Hepatocyte (in vitro differentiated cells): ENCODE measurements around the gene MAPK6. TPM values are rescaled to one million over a fixed set of nuclear protein-coding genes. Genes with fewer than 3 reads are reported as not detected.

Experiments used
- DNase-seq: peaks from one replicate; pipeline ENCODE4 v3.0.0-alpha.2; 2016; ENCODE audit warnings: low spot score
- H2AFZ ChIP-seq: fragments of 200-600 bp; sonication (generic); 2 replicates; pipeline ENCODE4 v1.6.0; 2016; ENCODE audit warnings: antibody characterized with exemption, mild to moderate bottlenecking
- H3K27ac ChIP-seq: fragments of 200-600 bp; sonication (generic); 2 replicates; pipeline ENCODE4 v1.5.1; 2016; ENCODE audit warnings: mild to moderate bottlenecking
- H3K27me3 ChIP-seq: fragments of 200-600 bp; sonication (generic); 2 replicates; pipeline ENCODE4 v1.6.1; 2016
- H3K36me3 ChIP-seq: fragments of 200-600 bp; sonication (generic); replicated peaks from 2 replicates; pipeline ENCODE4 v1.5.1; 2016; ENCODE audit warnings: low read depth; ENCODE audit not compliant: insufficient read depth
- H3K4me1 ChIP-seq: fragments of 200-600 bp; sonication (generic); 2 replicates; pipeline ENCODE4 v1.5.1; 2016; ENCODE audit warnings: mild to moderate bottlenecking, moderate library complexity; ENCODE audit not compliant: insufficient read depth
- H3K4me2 ChIP-seq: fragments of 200-600 bp; sonication (generic); 2 replicates; pipeline ENCODE4 v1.6.0; 2016
- H3K4me3 ChIP-seq: fragments of 200-600 bp; sonication (generic); 2 replicates; pipeline ENCODE4 v1.5.1; 2016; ENCODE audit warnings: mild to moderate bottlenecking
- H3K79me2 ChIP-seq: fragments of 200-600 bp; sonication (generic); 2 replicates; pipeline ENCODE4 v1.6.0; 2017; ENCODE audit warnings: mild to moderate bottlenecking
- H3K9me2 ChIP-seq: fragments of 200-600 bp; sonication (generic); replicated peaks from 2 replicates; pipeline ENCODE4 v1.6.0; 2017; ENCODE audit warnings: mild to moderate bottlenecking; ENCODE audit not compliant: insufficient read depth
- H3K9me3 ChIP-seq: fragments of 200-600 bp; sonication (generic); 2 replicates; pipeline ENCODE4 v1.5.1; 2016; ENCODE audit warnings: low read depth, mild to moderate bottlenecking
- H4K20me1 ChIP-seq: fragments of 200-600 bp; sonication (generic); 2 replicates; pipeline ENCODE4 v1.6.0; 2016; ENCODE audit warnings: mild to moderate bottlenecking; ENCODE audit not compliant: insufficient read depth, poor library complexity, severe bottlenecking
- EZH2 ChIP-seq: fragments of 200-600 bp; sonication (generic); IDR thresholded peaks from 2 replicates; pipeline ENCODE4 v1.6.1; 2016; ENCODE audit warnings: antibody characterized with exemption, mild to moderate bottlenecking, borderline replicate concordance
- EZH2phosphoT487 ChIP-seq: fragments of 200-600 bp; sonication (generic); IDR thresholded peaks from one replicate; pipeline ENCODE4 v1.6.1; 2018; ENCODE audit warnings: antibody characterized with exemption, mild to moderate bottlenecking, low read depth, moderate library complexity; ENCODE audit not compliant: unreplicated experiment, severe bottlenecking
- WGBS: methylation state at CpG from one replicate; pipeline ENCODE4 v1.1.6; 2016; ENCODE audit warnings: low lambda C conversion rate; ENCODE audit errors: missing lambda C conversion rate; 5-methylcytosine and 5-hydroxymethylcytosine counted together
- polyA plus RNA-seq: library from polyadenylated mRNA; unstranded; fragments of >200 nt; fragmentation: Nextera tagmentation; extraction: Ambion mirVana; gene quantifications from 2 replicates; pipeline ENCODE4 v1.2.1, GENCODE V29; 2016
- total RNA-seq: library from RNA; depleted of rRNA; stranded (reverse); fragments of >200 nt; gene quantifications from 2 replicates; pipeline ENCODE4 v1.2.3, GENCODE V29; 2014
- TF ChIP-seq, protein P1 (sequence below): fragments of 200-600 bp; sonication (generic); IDR thresholded peaks from 2 replicates; pipeline ENCODE4 v1.5.1; 2016; ENCODE audit warnings: antibody characterized with exemption, mild to moderate bottlenecking; ENCODE audit not compliant: poor library complexity

MAPK6 gene
- total and polyA plus RNA-seq, 2 experiments from 2014 or later = 37.8 to 123 TPM

- peak; percentile 86 for DNase-seq
- Histone ChIP-seq H3K4me2 (peak overlapping the region; percentile 74), H3K36me3 (no peaks in the 10 kb centered on the region), H3K9me2 (no peaks in the 10 kb centered on the region), H3K79me2 (peaks cover 61% of the 10 kb centered on the region), H3K27ac (peak overlapping the region; percentile 99), H4K20me1 (peaks cover 35% of the 10 kb centered on the region), H3K27me3 (no peaks in the 10 kb centered on the region), H3K9me3 (no peaks in the 10 kb centered on the region), H3K4me1 (peaks cover 7% of the 10 kb centered on the region), H2AFZ (no peak overlapping the region), H3K4me3 (peak overlapping the region; percentile 82)
- TF ChIP-seq, protein P1, sequence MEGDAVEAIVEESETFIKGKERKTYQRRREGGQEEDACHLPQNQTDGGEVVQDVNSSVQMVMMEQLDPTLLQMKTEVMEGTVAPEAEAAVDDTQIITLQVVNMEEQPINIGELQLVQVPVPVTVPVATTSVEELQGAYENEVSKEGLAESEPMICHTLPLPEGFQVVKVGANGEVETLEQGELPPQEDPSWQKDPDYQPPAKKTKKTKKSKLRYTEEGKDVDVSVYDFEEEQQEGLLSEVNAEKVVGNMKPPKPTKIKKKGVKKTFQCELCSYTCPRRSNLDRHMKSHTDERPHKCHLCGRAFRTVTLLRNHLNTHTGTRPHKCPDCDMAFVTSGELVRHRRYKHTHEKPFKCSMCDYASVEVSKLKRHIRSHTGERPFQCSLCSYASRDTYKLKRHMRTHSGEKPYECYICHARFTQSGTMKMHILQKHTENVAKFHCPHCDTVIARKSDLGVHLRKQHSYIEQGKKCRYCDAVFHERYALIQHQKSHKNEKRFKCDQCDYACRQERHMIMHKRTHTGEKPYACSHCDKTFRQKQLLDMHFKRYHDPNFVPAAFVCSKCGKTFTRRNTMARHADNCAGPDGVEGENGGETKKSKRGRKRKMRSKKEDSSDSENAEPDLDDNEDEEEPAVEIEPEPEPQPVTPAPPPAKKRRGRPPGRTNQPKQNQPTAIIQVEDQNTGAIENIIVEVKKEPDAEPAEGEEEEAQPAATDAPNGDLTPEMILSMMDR = no peak
- TF ChIP-seq EZH2phosphoT487 = no peak
- no peak for TF ChIP-seq EZH2
- 0% methylated on average over 4 of the region's 4 CpGs for WGBS
Measured at GRCh38 chr15:52021128-52021671, 2.2 kb downstream of the MAPK6 start.

DNA sequence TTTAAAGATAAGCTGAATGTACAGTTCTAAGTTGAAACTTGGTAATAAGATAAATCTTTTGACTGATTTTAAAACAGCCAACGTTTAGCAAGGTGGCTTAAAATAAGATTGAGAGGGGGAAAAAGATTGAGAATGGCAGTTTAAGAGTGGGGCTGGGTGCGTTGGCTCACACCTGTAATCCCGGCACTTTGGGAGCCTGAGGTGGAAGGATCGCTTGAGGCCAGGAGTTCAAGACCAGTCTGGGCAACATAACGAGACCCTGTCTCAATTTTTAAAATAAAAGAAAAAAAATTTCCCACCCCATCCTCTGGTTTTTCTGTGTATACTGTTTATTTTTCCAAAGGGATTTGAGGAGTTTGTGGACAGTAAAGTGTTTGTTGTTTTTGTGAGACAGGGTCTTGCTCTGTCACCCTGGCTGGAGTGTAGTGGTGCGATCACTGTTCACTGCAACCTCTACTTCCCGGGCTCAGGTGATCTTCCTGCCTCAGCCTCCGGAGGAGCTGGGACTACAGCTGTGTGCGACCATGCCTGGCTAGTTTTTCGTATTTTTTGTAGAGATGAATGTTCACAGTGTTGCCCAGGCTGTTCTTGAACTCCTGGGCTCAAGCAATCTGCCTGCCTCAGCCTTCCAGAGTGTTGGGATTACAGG lies 3.0 kb downstream of the MAPK6 start:
- H3K4me1 ChIP-seq = peaks cover 7% of the 10 kb centered on the region
- H3K27ac ChIP-seq = peak overlapping the region; percentile 99
- H3K4me2 ChIP-seq = peak overlapping the region; percentile 74
- H3K79me2 ChIP-seq = peaks cover 69% of the 10 kb centered on the region
- no peak overlapping the region for H2AFZ ChIP-seq
- TF ChIP-seq EZH2phosphoT487 (no peak), EZH2 (no peak)
- TF ChIP-seq, protein P1 = no peak
- H3K27me3 ChIP-seq = no peaks in the 10 kb centered on the region
- DNase-seq = no peak
- H4K20me1 ChIP-seq = peaks cover 42% of the 10 kb centered on the region
- H3K9me3 ChIP-seq = no peaks in the 10 kb centered on the region
- H3K36me3 ChIP-seq = no peaks in the 10 kb centered on the region
- peak overlapping the region; percentile 13 for H3K4me3 ChIP-seq
- H3K9me2 ChIP-seq = no peaks in the 10 kb centered on the region
- WGBS = 70% methylated on average over 10 of the region's 10 CpGs

DNA sequence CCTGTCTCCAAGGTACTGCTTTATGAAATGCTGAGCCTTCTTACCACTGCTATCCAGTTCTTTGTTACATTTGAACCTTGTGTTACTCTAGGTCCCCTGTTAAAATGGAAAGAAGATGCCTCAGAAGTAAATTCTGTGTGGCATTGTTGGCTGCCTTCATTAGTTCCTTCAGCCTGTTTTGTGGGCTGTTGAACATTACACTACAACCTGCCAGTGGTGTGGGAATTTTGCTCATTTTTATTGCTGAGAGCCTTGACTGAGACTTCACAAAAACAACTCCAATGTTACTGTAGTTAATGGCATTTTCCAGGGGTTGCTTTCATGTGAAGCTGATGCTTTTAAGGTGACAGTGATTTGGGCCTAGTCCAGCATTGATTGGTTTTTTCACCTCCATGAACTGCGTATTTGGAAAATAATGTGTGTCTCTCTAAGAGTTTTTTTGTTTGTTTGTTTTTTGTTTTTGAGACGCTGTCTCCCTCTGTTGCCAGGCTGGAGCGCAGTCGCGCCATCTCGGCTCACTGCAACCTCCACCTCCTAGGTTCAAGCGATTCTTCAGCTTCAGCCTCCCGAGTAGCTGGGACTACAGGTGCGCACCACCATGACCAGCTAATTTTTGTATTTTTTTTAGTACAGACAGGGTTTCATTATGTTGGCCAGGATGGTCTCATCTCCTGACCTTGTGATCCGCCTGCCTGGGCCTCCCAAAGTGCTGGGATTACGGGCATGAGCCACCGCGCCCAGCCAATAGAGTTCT lies 4.3 kb downstream of the MAPK6 start:
- H3K4me3 ChIP-seq = no peak overlapping the region
- H3K36me3 ChIP-seq = no peaks in the 10 kb centered on the region
- no peak for DNase-seq
- TF ChIP-seq EZH2phosphoT487 (no peak), EZH2 (no peak)
- TF ChIP-seq, protein P1 = no peak
- no peaks in the 10 kb centered on the region for H3K27me3 ChIP-seq
- H3K9me3 ChIP-seq = no peaks in the 10 kb centered on the region
- H3K79me2 ChIP-seq = peaks cover 82% of the 10 kb centered on the region
- H3K4me1 ChIP-seq = peaks cover 7% of the 10 kb centered on the region
- H4K20me1 ChIP-seq = peaks cover 54% of the 10 kb centered on the region
- H3K4me2 ChIP-seq = peak overlapping the region; percentile 74
- 98% methylated on average over 13 of the region's 13 CpGs for WGBS
- H3K27ac ChIP-seq = no peak overlapping the region
- no peaks in the 10 kb centered on the region for H3K9me2 ChIP-seq
- H2AFZ ChIP-seq = no peak overlapping the region
